Panc1 (cell line): ENCODE results near the gene AEN. TPM values are rescaled to one million over a fixed set of nuclear protein-coding genes. Genes with fewer than 3 reads are reported as not detected.

ENCODE experiments used
- ATAC-seq: fragments of 200-7000 bp; cut with Tn5 transposase; 2 replicates; pipeline ENCODE4 v1.9.1; 2020; ENCODE audit warnings: mild to moderate bottlenecking, moderate library complexity
- BruUV-seq: library from RNA; stranded (reverse); fragments of 400-500 nt; replicated peaks from 2 replicates; lab custom pipeline; 2021; lab: Mats Ljungman, UMichigan
- CTCF ChIA-PET: fragments of 300-600 bp; sonication (Branson Sonifier 250); formaldehyde crosslinking; loops from one replicate; lab custom pipeline; 2022; ENCODE audit warnings: antibody characterized with exemption; lab: Charles Lee
- POLR2A ChIA-PET: fragments of 300-600 bp; sonication (Branson Sonifier 250); formaldehyde crosslinking; loops from one replicate; lab custom pipeline; 2022; ENCODE audit warnings: antibody characterized with exemption; lab: Charles Lee
- DNase-seq: peaks from one replicate; pipeline ENCODE4 v3.0.0-alpha.2; 2010; ENCODE audit warnings: low read depth, low spot score
- H3K27ac ChIP-seq: 2 replicates; pipeline ENCODE4 v1.5.1; 2011; ENCODE audit warnings: mild to moderate bottlenecking, low read length, inconsistent platforms
- H3K27me3 ChIP-seq: fragments of 200-500 bp; sonication (Bioruptor generic); 2 replicates; pipeline ENCODE4 v1.6.0; 2014; ENCODE audit warnings: low read length, inconsistent platforms; ENCODE audit not compliant: control insufficient read depth, insufficient read depth
- H3K36me3 ChIP-seq: fragments of 200-500 bp; sonication (Bioruptor generic); 2 replicates; pipeline ENCODE4 v1.5.1; 2014; ENCODE audit warnings: inconsistent platforms, mild to moderate bottlenecking, low read length, moderate library complexity; ENCODE audit not compliant: control insufficient read depth, insufficient read depth
- H3K4me1 ChIP-seq: 2 replicates; pipeline ENCODE4 v1.5.1; 2011; ENCODE audit warnings: inconsistent platforms, mild to moderate bottlenecking, low read length, moderate library complexity; ENCODE audit not compliant: control insufficient read depth, insufficient read depth
- H3K4me3 ChIP-seq, 2 experiments: 2 replicates each; pipeline ENCODE4 v1.5.1; 2011 to 2012; ENCODE audit warnings: low read depth in 2 of 2, low read length in 2 of 2, mild to moderate bottlenecking in 2 of 2, inconsistent platforms in 1 of 2, moderate library complexity in 1 of 2
- H3K9me3 ChIP-seq: fragments of 200-500 bp; sonication (Bioruptor generic); 2 replicates; pipeline ENCODE4 v1.5.1; 2014; ENCODE audit warnings: low read depth, mild to moderate bottlenecking, inconsistent platforms, low read length, moderate library complexity; ENCODE audit not compliant: control insufficient read depth, insufficient read depth
- POLR2AphosphoS5 ChIP-seq: IDR thresholded peaks from 2 replicates; pipeline ENCODE4 v1.6.1; 2012; ENCODE audit warnings: mild to moderate bottlenecking, low read depth, low read length, moderate library complexity
- SIN3A ChIP-seq: IDR thresholded peaks from 2 replicates; pipeline ENCODE4 v1.6.1; 2012; ENCODE audit warnings: low read depth, mild to moderate bottlenecking, low read length, moderate library complexity, borderline replicate concordance; ENCODE audit not compliant: insufficient read depth
- TCF7L2 ChIP-seq: IDR thresholded peaks from 2 replicates; pipeline ENCODE4 v1.6.1; 2011; ENCODE audit warnings: mild to moderate bottlenecking, low read depth, low read length, inconsistent platforms
- in situ Hi-C: cut with HindIII; loops from 2 replicates; pipeline ENCODE4 v1.10.0; 2016; ENCODE audit warnings: low sequenced_read_pairs, low pct_unique_long_range_greater_than_20kb
- intact Hi-C: fragments of 100-400 bp; cut with micrococcal nuclease; formaldehyde crosslinking; loops from one replicate; pipeline ENCODE4 v1.10.0; 2022; ENCODE audit not compliant: unreplicated experiment
- total RNA-seq: library from RNA; stranded (reverse); gene quantifications from one replicate; pipeline ENCODE4 v1.2.1, GENCODE V29; 2021; ENCODE audit not compliant: unreplicated experiment
- TF ChIP-seq, protein P1 (sequence below): fragments of 450-650 bp; IDR thresholded peaks from 2 replicates; pipeline ENCODE4 v1.5.1; 2017; ENCODE audit warnings: mild to moderate bottlenecking
- TF ChIP-seq, protein P2 (sequence below), 2 experiments: IDR thresholded peaks; 2 replicates each; pipeline ENCODE4 v1.6.1; 2011 to 2012; ENCODE audit warnings: low read depth in 2 of 2, control low read depth in 1 of 2, low read length in 1 of 2, mild to moderate bottlenecking in 1 of 2, moderate library complexity in 1 of 2; ENCODE audit not compliant: insufficient read depth in 1 of 2

The AEN gene
- total RNA-seq, 1 experiment from 2014 or later, result 38.7 TPM

DNA sequence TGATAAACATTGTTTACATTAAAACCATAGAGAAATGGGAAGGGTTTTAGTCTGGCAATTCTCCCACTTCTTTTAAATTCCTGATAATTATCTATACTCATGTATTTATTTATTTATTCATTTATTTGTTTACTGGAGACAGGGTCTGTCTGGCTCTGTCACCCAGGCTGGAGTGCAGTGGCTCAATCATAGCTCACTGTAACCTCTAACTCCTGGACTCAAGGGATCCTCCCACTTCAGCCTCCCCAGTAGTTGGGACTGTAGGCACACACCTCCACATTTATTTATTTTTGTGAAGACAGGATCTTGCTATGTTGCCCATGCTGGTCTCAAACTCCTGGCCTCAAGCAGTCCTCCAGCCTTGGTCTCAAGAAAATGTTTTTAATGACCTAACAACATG is 2.5 kb upstream of the AEN start:
- H3K4me3 ChIP-seq, result no peak overlapping the region
- peaks cover 16% of the 10 kb centered on the region for H3K4me1 ChIP-seq
- intact Hi-C loops (no loop called here), in situ Hi-C loops (no loop called here)
- TF ChIP-seq, protein P1, sequence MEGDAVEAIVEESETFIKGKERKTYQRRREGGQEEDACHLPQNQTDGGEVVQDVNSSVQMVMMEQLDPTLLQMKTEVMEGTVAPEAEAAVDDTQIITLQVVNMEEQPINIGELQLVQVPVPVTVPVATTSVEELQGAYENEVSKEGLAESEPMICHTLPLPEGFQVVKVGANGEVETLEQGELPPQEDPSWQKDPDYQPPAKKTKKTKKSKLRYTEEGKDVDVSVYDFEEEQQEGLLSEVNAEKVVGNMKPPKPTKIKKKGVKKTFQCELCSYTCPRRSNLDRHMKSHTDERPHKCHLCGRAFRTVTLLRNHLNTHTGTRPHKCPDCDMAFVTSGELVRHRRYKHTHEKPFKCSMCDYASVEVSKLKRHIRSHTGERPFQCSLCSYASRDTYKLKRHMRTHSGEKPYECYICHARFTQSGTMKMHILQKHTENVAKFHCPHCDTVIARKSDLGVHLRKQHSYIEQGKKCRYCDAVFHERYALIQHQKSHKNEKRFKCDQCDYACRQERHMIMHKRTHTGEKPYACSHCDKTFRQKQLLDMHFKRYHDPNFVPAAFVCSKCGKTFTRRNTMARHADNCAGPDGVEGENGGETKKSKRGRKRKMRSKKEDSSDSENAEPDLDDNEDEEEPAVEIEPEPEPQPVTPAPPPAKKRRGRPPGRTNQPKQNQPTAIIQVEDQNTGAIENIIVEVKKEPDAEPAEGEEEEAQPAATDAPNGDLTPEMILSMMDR, result no peak
- TF ChIP-seq POLR2AphosphoS5 (no peak), SIN3A (no peak), TCF7L2 (no peak)
- TF ChIP-seq, protein P2, sequence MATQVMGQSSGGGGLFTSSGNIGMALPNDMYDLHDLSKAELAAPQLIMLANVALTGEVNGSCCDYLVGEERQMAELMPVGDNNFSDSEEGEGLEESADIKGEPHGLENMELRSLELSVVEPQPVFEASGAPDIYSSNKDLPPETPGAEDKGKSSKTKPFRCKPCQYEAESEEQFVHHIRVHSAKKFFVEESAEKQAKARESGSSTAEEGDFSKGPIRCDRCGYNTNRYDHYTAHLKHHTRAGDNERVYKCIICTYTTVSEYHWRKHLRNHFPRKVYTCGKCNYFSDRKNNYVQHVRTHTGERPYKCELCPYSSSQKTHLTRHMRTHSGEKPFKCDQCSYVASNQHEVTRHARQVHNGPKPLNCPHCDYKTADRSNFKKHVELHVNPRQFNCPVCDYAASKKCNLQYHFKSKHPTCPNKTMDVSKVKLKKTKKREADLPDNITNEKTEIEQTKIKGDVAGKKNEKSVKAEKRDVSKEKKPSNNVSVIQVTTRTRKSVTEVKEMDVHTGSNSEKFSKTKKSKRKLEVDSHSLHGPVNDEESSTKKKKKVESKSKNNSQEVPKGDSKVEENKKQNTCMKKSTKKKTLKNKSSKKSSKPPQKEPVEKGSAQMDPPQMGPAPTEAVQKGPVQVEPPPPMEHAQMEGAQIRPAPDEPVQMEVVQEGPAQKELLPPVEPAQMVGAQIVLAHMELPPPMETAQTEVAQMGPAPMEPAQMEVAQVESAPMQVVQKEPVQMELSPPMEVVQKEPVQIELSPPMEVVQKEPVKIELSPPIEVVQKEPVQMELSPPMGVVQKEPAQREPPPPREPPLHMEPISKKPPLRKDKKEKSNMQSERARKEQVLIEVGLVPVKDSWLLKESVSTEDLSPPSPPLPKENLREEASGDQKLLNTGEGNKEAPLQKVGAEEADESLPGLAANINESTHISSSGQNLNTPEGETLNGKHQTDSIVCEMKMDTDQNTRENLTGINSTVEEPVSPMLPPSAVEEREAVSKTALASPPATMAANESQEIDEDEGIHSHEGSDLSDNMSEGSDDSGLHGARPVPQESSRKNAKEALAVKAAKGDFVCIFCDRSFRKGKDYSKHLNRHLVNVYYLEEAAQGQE (IDR thresholded peaks at IDR 0.05; ENCODE audit: insufficient read depth in 1 of 2, low read depth in 2 of 2, low read length in 1 of 2), result no peak
- H3K27ac ChIP-seq, result no peak overlapping the region
- no peaks in the 10 kb centered on the region for H3K9me3 ChIP-seq
- H3K27me3 ChIP-seq, result no peaks in the 10 kb centered on the region
- ChIA-PET POLR2A (no interaction called here), CTCF (no interaction called here)
- no peak for ATAC-seq
- no TSS peak for BruUV-seq
- no peak for DNase-seq
- peaks cover 5% of the 10 kb centered on the region; the same call in 1 of the 2 replicates for H3K36me3 ChIP-seq

DNA sequence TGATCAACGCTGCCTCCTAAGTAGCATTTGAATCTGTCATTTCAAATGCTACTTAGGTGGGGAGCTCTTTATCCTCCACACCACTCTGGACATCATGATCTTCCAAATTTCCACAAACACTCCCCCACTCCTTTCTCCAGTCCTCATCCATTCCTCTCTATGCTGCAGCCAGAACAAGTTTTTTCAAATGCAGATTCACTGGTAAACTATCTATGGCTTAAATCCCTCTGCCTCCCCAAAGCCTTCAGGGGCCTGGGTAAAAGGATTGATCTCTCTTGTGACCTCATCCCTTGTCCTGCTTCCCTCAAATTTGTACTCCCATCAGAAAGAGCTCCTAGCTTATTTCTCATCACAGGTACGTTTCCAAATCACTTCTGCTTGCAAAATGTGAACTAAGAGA is 1.3 kb upstream of the AEN start:
- in situ Hi-C loops, result no loop called here
- TF ChIP-seq POLR2AphosphoS5 (no peak), SIN3A (no peak), TCF7L2 (no peak)
- TF ChIP-seq, protein P1, result no peak
- TF ChIP-seq, protein P2 (IDR thresholded peaks at IDR 0.05; ENCODE audit: insufficient read depth in 1 of 2, low read depth in 2 of 2, low read length in 1 of 2), result no peak
- intact Hi-C loops, result no loop called here
- H3K27me3 ChIP-seq, result no peaks in the 10 kb centered on the region
- ATAC-seq, result no peak
- no peaks in the 10 kb centered on the region for H3K9me3 ChIP-seq
- peaks cover 20% of the 10 kb centered on the region for H3K4me1 ChIP-seq
- CTCF ChIA-PET, result no interaction called here
- no peak for DNase-seq
- no TSS peak for BruUV-seq
- no peak overlapping the region for H3K4me3 ChIP-seq
- POLR2A ChIA-PET, result no interaction called here
- H3K27ac ChIP-seq, result no peak overlapping the region
- peaks cover 5% of the 10 kb centered on the region; the same call in 1 of the 2 replicates for H3K36me3 ChIP-seq
